ENCODE measurements around the gene ABCG8. TPM values are rescaled to one million over a fixed set of nuclear protein-coding genes. Genes with fewer than 3 reads are reported as not detected.

The ABCG8 gene
- polyA plus RNA-seq, 1 donor (not counting 4 experiments of a cell fraction or from before 2014, with no cell fraction given), result not detected

DNA sequence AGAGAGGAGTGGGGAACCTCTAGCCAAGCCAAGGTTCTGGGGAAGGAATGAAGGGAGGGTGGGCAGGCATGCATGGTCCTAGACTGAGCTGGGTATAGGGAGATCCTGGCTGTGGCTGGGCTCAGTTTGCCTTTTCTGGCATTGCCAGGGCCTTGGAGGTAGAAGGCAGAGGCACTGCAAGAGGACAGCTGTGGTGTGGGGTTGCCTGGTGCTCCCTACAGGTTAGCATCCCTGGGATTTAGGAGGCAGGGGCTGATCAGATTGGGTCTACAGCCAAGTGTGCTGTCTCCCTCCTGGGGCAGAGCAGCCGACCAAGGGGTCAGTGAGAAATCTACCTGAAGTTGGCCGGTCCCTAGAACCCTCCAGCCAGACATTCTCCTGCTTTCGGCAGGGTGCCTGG is 15.9 kb downstream of the ABCG8 start:
- Histone ChIP-seq H3K79me2 (ENCODE audit: control insufficient read depth, insufficient read depth, low read length) (no peaks in the 10 kb centered on the region), H3K4me1 (ENCODE audit: control insufficient read depth, extremely low read depth, insufficient read depth, low read length) (no peaks in the 10 kb centered on the region), H4K20me1 (ENCODE audit: control insufficient read depth, extremely low read depth, insufficient read depth, low read length) (no peaks in the 10 kb centered on the region), H3K9me3 (ENCODE audit: control insufficient read depth, low read depth, low read length) (no peaks in the 10 kb centered on the region), H2AFZ (ENCODE audit: control insufficient read depth, low read length) (no peak overlapping the region), H3K4me2 (ENCODE audit: control insufficient read depth, extremely low read depth, insufficient read depth, low read depth, low read length) (no peak overlapping the region), H3K9me1 (ENCODE audit: control insufficient read depth, extremely low read depth, insufficient read depth, low read length) (no peaks in the 10 kb centered on the region), H3K27ac (ENCODE audit: control insufficient read depth, insufficient read depth, low read length) (no peak overlapping the region), H3K27me3 (ENCODE audit: control insufficient read depth, extremely low read depth, insufficient read depth, low read length) (peaks cover 17% of the 10 kb centered on the region), H3K9ac (ENCODE audit: control insufficient read depth, extremely low read depth, insufficient read depth, low read length) (no peak overlapping the region), H3K4me3 (ENCODE audit: control insufficient read depth in 2 of 3, extremely low read depth in 1 of 3, insufficient read depth in 2 of 3, low read depth in 1 of 3, low read length in 3 of 3) (no peak overlapping the region), H3K36me3 (ENCODE audit: control insufficient read depth in 2 of 2, extremely low read depth in 1 of 2, insufficient read depth in 2 of 2, low read length in 2 of 2) (no peaks in the 10 kb centered on the region)
- dilution Hi-C loops (cut with MboI; ENCODE audit: extremely low pct_ligation_motif_present, low sequenced_read_pairs), result no loop called here
- TF ChIP-seq, protein P1, sequence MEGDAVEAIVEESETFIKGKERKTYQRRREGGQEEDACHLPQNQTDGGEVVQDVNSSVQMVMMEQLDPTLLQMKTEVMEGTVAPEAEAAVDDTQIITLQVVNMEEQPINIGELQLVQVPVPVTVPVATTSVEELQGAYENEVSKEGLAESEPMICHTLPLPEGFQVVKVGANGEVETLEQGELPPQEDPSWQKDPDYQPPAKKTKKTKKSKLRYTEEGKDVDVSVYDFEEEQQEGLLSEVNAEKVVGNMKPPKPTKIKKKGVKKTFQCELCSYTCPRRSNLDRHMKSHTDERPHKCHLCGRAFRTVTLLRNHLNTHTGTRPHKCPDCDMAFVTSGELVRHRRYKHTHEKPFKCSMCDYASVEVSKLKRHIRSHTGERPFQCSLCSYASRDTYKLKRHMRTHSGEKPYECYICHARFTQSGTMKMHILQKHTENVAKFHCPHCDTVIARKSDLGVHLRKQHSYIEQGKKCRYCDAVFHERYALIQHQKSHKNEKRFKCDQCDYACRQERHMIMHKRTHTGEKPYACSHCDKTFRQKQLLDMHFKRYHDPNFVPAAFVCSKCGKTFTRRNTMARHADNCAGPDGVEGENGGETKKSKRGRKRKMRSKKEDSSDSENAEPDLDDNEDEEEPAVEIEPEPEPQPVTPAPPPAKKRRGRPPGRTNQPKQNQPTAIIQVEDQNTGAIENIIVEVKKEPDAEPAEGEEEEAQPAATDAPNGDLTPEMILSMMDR (optimal IDR thresholded peaks at IDR 0.05 in 1 of 3, IDR thresholded peaks at IDR 0.05 in 1 of 3, conservative IDR thresholded peaks at IDR 0.05 in 1 of 3; ENCODE audit: extremely low read depth in 1 of 3, insufficient read depth in 2 of 3, low read length in 3 of 3), result no peak
- no peak for TF ChIP-seq EZH2 (IDR thresholded peaks at IDR 0.05; ENCODE audit: low read length)
- no peak for DNase-seq (ENCODE audit: low read depth, low spot score)
- no peak for FAIRE-seq

- Histone ChIP-seq H3K4me3 (ENCODE audit: control insufficient read depth in 2 of 3, extremely low read depth in 1 of 3, insufficient read depth in 2 of 3, low read depth in 1 of 3, low read length in 3 of 3) (no peak overlapping the region), H3K27ac (ENCODE audit: control insufficient read depth, insufficient read depth, low read length) (no peak overlapping the region), H3K9ac (ENCODE audit: control insufficient read depth, extremely low read depth, insufficient read depth, low read length) (no peak overlapping the region), H3K4me2 (ENCODE audit: control insufficient read depth, extremely low read depth, insufficient read depth, low read depth, low read length) (no peak overlapping the region), H3K79me2 (ENCODE audit: control insufficient read depth, insufficient read depth, low read length) (no peaks in the 10 kb centered on the region), H3K4me1 (ENCODE audit: control insufficient read depth, extremely low read depth, insufficient read depth, low read length) (no peaks in the 10 kb centered on the region), H3K9me3 (ENCODE audit: control insufficient read depth, low read depth, low read length) (no peaks in the 10 kb centered on the region), H3K36me3 (ENCODE audit: control insufficient read depth in 2 of 2, extremely low read depth in 1 of 2, insufficient read depth in 2 of 2, low read length in 2 of 2) (no peaks in the 10 kb centered on the region), H3K27me3 (ENCODE audit: control insufficient read depth, extremely low read depth, insufficient read depth, low read length) (peaks cover 17% of the 10 kb centered on the region), H3K9me1 (ENCODE audit: control insufficient read depth, extremely low read depth, insufficient read depth, low read length) (no peaks in the 10 kb centered on the region), H2AFZ (ENCODE audit: control insufficient read depth, low read length) (no peak overlapping the region), H4K20me1 (ENCODE audit: control insufficient read depth, extremely low read depth, insufficient read depth, low read length) (no peaks in the 10 kb centered on the region)
- no peak for FAIRE-seq
- TF ChIP-seq EZH2 (IDR thresholded peaks at IDR 0.05; ENCODE audit: low read length), result no peak
- TF ChIP-seq, protein P1 (optimal IDR thresholded peaks at IDR 0.05 in 1 of 3, IDR thresholded peaks at IDR 0.05 in 1 of 3, conservative IDR thresholded peaks at IDR 0.05 in 1 of 3; ENCODE audit: extremely low read depth in 1 of 3, insufficient read depth in 2 of 3, low read length in 3 of 3), result no peak
- dilution Hi-C loops (cut with MboI; ENCODE audit: extremely low pct_ligation_motif_present, low sequenced_read_pairs), result no loop called here
- no peak for DNase-seq (ENCODE audit: low read depth, low spot score)
Observed at GRCh38 chr2:43855292-43855691, 16.5 kb downstream of the ABCG8 start.
